Putamen (tissue), 1 donor: Measurements from ENCODE around the gene SNX19.

ENCODE experiments used
- DNase-seq: peaks from one replicate; pipeline ENCODE4 v3.0.0-alpha.2; 2016; ENCODE audit warnings: low spot score

Gene SNX19

GRCh38 chr11:130907229-130907628 lies 9.1 kb downstream of the SNX19 start:
- no peak for DNase-seq

- DNase-seq = no peak
Measured at GRCh38 chr11:130906616-130907015, 9.7 kb downstream of the SNX19 start.

GRCh38 chr11:130905512-130905911 lies 10.8 kb downstream of the SNX19 start:
- DNase-seq = no peak

GRCh38 chr11:130904380-130904779 lies 11.9 kb downstream of the SNX19 start:
- no peak for DNase-seq

GRCh38 chr11:130902380-130902779 lies 13.9 kb downstream of the SNX19 start:
- DNase-seq = no peak

GRCh38 chr11:130899106-130899505 lies 17.2 kb downstream of the SNX19 start:
- no peak for DNase-seq

- peak; percentile 75 for DNase-seq
Measured at GRCh38 chr11:130897262-130898182, 18.8 kb downstream of the SNX19 start.

GRCh38 chr11:130894322-130895025 lies 21.8 kb downstream of the SNX19 start:
- DNase-seq = peak; percentile 81

GRCh38 chr11:130892861-130893260 lies 23.4 kb downstream of the SNX19 start:
- no peak for DNase-seq

- DNase-seq = no peak
Measured at GRCh38 chr11:130891326-130891725, 25.0 kb downstream of the SNX19 start.

GRCh38 chr11:130890039-130890745 lies 26.1 kb downstream of the SNX19 start:
- peak; percentile 49 for DNase-seq

- DNase-seq = no peak
Measured at GRCh38 chr11:130888790-130889189, 27.5 kb downstream of the SNX19 start.

- no peak for DNase-seq
Measured at GRCh38 chr11:130886704-130887103, 29.6 kb downstream of the SNX19 start.

- DNase-seq = no peak
Measured at GRCh38 chr11:130882138-130882551, 34.1 kb downstream of the SNX19 start.

GRCh38 chr11:130881475-130882137 lies 34.7 kb downstream of the SNX19 start:
- DNase-seq = no peak

- DNase-seq = no peak
Measured at GRCh38 chr11:130879836-130880235, 36.4 kb downstream of the SNX19 start.

GRCh38 chr11:130876931-130877915 lies 39.1 kb downstream of the SNX19 start:
- DNase-seq = no peak

GRCh38 chr11:130876100-130876499 lies 40.2 kb downstream of the SNX19 start:
- no peak for DNase-seq

- peak; percentile 79 for DNase-seq
Measured at GRCh38 chr11:130874955-130875531, 41.2 kb downstream of the SNX19 start.

- DNase-seq = no peak
Measured at GRCh38 chr11:130874396-130874795, 41.9 kb downstream of the SNX19 start.
